Right cardiac atrium (tissue), 5 donors: ENCODE data around the gene MYMX. TPM values are rescaled to one million over a fixed set of nuclear protein-coding genes. Genes with fewer than 3 reads are reported as not detected.

Source experiments
- ATAC-seq, 2 donors: fragments of 200-7000 bp; cut with Tn5 transposase; one replicate each; pipeline versions ENCODE4 v1.8.0 to v1.9.1; 2020; ENCODE audit warnings: moderate library complexity in 2 of 2, mild to moderate bottlenecking in 1 of 2
- DNase-seq, 3 donors: peaks; one replicate each; pipeline ENCODE4 v3.0.0-alpha.2; 2020
- H3K27ac ChIP-seq: one replicate; pipeline ENCODE4 v1.5.1; 2013; ENCODE audit warnings: mild to moderate bottlenecking, low read length, control low read depth, moderate library complexity
- H3K27me3 ChIP-seq: one replicate; pipeline ENCODE4 v1.6.1; 2013; ENCODE audit not compliant: control insufficient read depth, insufficient read depth
- H3K4me1 ChIP-seq: one replicate; pipeline ENCODE4 v1.6.1; 2013; ENCODE audit warnings: low read length; ENCODE audit not compliant: control insufficient read depth, insufficient read depth
- H3K4me3 ChIP-seq: one replicate; pipeline ENCODE4 v1.5.1; 2013; ENCODE audit warnings: low read length, control low read depth
- H3K9me3 ChIP-seq: one replicate; pipeline ENCODE4 v1.6.1; 2013; ENCODE audit warnings: low read length; ENCODE audit not compliant: control insufficient read depth
- WGBS: extraction: QIAGEN DNeasy Blood & Tissue Kit; methylation state at CpG from one replicate; pipeline ENCODE4 v1.1.7; 2013; 5-methylcytosine and 5-hydroxymethylcytosine counted together
- intact Hi-C, 4 donors: fragments of 100-400 bp; cut with DNase I; formaldehyde crosslinking; loops; one replicate each; pipeline versions ENCODE4 v1.11.0 to v1.14.0; 2022 to 2023
- polyA plus RNA-seq: library from polyadenylated mRNA; stranded (reverse); fragments of 200-250 nt; gene quantifications from one replicate; pipeline ENCODE4 v1.2.3, GENCODE V29; 2013
- total RNA-seq, 4 donors: library from RNA; stranded (reverse); fragmentation: NEBNext Ultra II Directional; extraction: Animal tissue kit (Norgen Biotek cat#: 25700); gene quantifications; one replicate each; pipeline ENCODE4 v1.2.1, GENCODE V29; 2021
- donor health status: healthy with polysubstance abuse.
- donor health status: DM: no; HTN: yes; CAD: no.
- donor health status: DM: no; HTN: no; CAD: no.
- donor health status: DM: no; HTN: yes; CAD: no; lungs with severe emphysema.
- donor health status: DM: yes; HTN: yes; CAD: no.

Gene MYMX
- total and polyA plus RNA-seq, 5 donors: 0.54 to 2.3 (median 0.83) TPM

GRCh38 chr6:44260451-44261297 is 43.9 kb downstream of the MYMX start:
- WGBS: 92% methylated on average over 6 of the region's 6 CpGs
- DNase-seq: no peak
- Histone ChIP-seq H3K9me3 (no peaks in the 10 kb centered on the region), H3K4me1 (peaks cover 21% of the 10 kb centered on the region), H3K27ac (no peak overlapping the region), H3K4me3 (no peak overlapping the region), H3K27me3 (no peaks in the 10 kb centered on the region)
- intact Hi-C loops: no loop called here
- ATAC-seq: no peak

GRCh38 chr6:44261581-44261980 is 44.9 kb downstream of the MYMX start:
- Histone ChIP-seq H3K9me3 (no peaks in the 10 kb centered on the region), H3K4me1 (peaks cover 18% of the 10 kb centered on the region), H3K27ac (no peak overlapping the region), H3K27me3 (no peaks in the 10 kb centered on the region), H3K4me3 (no peak overlapping the region)
- whole genome bisulfite sequencing: 96% methylated on average over 8 of the region's 8 CpGs
- no peak for ATAC-seq
- intact Hi-C loops: no loop called here
- DNase-seq: no peak

- DNase-seq (no peak), ATAC-seq (no peak)
- Histone ChIP-seq H3K27ac (no peak overlapping the region), H3K27me3 (no peaks in the 10 kb centered on the region), H3K4me1 (peaks cover 17% of the 10 kb centered on the region), H3K9me3 (no peaks in the 10 kb centered on the region), H3K4me3 (no peak overlapping the region)
- 63% methylated on average over 7 of the region's 7 CpGs for WGBS
- intact Hi-C loops: no loop called here
These were observed 46.0 kb downstream of the MYMX start for GRCh38 chr6:44262467-44263353.

GRCh38 chr6:44263354-44264100 is 46.8 kb downstream of the MYMX start:
- H3K27me3 ChIP-seq: no peaks in the 10 kb centered on the region
- 43% methylated on average over 9 of the region's 9 CpGs for WGBS
- peaks cover 14% of the 10 kb centered on the region for H3K4me1 ChIP-seq
- DNase-seq (no peak), ATAC-seq (no peak)
- H3K4me3 ChIP-seq: peak overlapping the region; percentile 52
- H3K9me3 ChIP-seq: no peaks in the 10 kb centered on the region
- H3K27ac ChIP-seq: no peak overlapping the region
- intact Hi-C loops: no loop called here

- WGBS: 10% methylated on average over 13 of the region's 13 CpGs
- Histone ChIP-seq H3K27ac (no peak overlapping the region), H3K4me1 (peaks cover 14% of the 10 kb centered on the region), H3K9me3 (no peaks in the 10 kb centered on the region), H3K27me3 (no peaks in the 10 kb centered on the region), H3K4me3 (peak overlapping the region; percentile 52)
- DNase-seq (peak in 1 of 3 donors; percentile 75), ATAC-seq (peak in 1 of 2 donors; percentile 2)
- intact Hi-C loops: loop anchor here in 1 of 4 donors (5.0 kb wide), 1 partner anchor 73 kb away; no protein-coding TSS in a partner anchor
These were observed 47.7 kb downstream of the MYMX start for GRCh38 chr6:44264154-44265006.

- peak within 1 kb of the TSS; percentile 52 for H3K4me3 ChIP-seq
- H3K9me3 ChIP-seq: no peaks in the 10 kb centered on the region
- DNase-seq: peak; percentile 97 to 99 (median 99)
- WGBS: under 1% methylated on average over 71 of the region's 72 CpGs
- peak within 1 kb of the TSS; percentile 10 for H3K27ac ChIP-seq
- intact Hi-C loops: loop anchor here in 1 of 4 donors (5.0 kb wide), 1 partner anchor 72 kb away; no protein-coding TSS in a partner anchor
- peaks cover 14% of the 10 kb centered on the region for H3K4me1 ChIP-seq
- H3K27me3 ChIP-seq: no peaks in the 10 kb centered on the region
- ATAC-seq: peak; percentile 93 to 95
These were observed 48.4 kb downstream of the MYMX start, which contains the start of gene NFKBIE for GRCh38 chr6:44265007-44265721. TSS of gene NFKBIE (minus strand) at chr6:44265551. CDS start at chr6:44265346, 205 bp downstream.

GRCh38 chr6:44265722-44266233 is 49.1 kb downstream of the MYMX start:
- Histone ChIP-seq H3K9me3 (no peaks in the 10 kb centered on the region), H3K27me3 (no peaks in the 10 kb centered on the region), H3K4me1 (peaks cover 14% of the 10 kb centered on the region), H3K4me3 (peak overlapping the region; percentile 52), H3K27ac (no peak overlapping the region)
- 68% methylated on average over 17 of the region's 17 CpGs for WGBS
- DNase-seq (no peak), ATAC-seq (no peak)
- intact Hi-C loops: loop anchor here in 1 of 4 donors (5.0 kb wide), 1 partner anchor 72 kb away; no protein-coding TSS in a partner anchor

GRCh38 chr6:44266347-44266746 is 49.6 kb downstream of the MYMX start:
- WGBS: 69% methylated on average over 3 of the region's 3 CpGs
- intact Hi-C loops: loop anchor here in 1 of 4 donors (5.0 kb wide), 1 partner anchor 71 kb away; no protein-coding TSS in a partner anchor

GRCh38 chr6:44267252-44267651 is 50.5 kb downstream of the MYMX start:
- WGBS: 67% methylated on average over 10 of the region's 10 CpGs
- intact Hi-C loops: loop anchor here in 1 of 4 donors (5.0 kb wide), 1 partner anchor 70 kb away; no protein-coding TSS in a partner anchor

More at GRCh38 chr6:44266347-44266746, 49.6 kb downstream of the MYMX start:
- ATAC-seq (no peak), DNase-seq (no peak)
- H3K27me3 ChIP-seq: no peaks in the 10 kb centered on the region
- no peak overlapping the region for H3K4me3 ChIP-seq
- H3K27ac ChIP-seq: no peak overlapping the region
- no peaks in the 10 kb centered on the region for H3K9me3 ChIP-seq
- peaks cover 14% of the 10 kb centered on the region for H3K4me1 ChIP-seq

More at GRCh38 chr6:44267252-44267651, 50.5 kb downstream of the MYMX start:
- H3K4me3 ChIP-seq: no peak overlapping the region
- DNase-seq: no peak
- ATAC-seq: no peak
- H3K27ac ChIP-seq: no peak overlapping the region
- no peaks in the 10 kb centered on the region for H3K9me3 ChIP-seq
- peaks cover 14% of the 10 kb centered on the region for H3K4me1 ChIP-seq
- H3K27me3 ChIP-seq: no peaks in the 10 kb centered on the region
